ENCODE results near the gene MRTO4.
"Not testable (repeated sequence)": the region's sequence is repeated elsewhere in the genome, so short reads cannot be mapped to it uniquely, and the experiment has no call there.

The MRTO4 gene

GRCh38 chr1:19251305-19252196 is at the start of gene MRTO4, which contains the start of gene EMC1:
MRTO4 (plus strand) TSS chr1:19251805; CDS start chr1:19251836, 31 bp downstream.
EMC1 (minus strand) TSS chr1:19251524; CDS start chr1:19251509, 15 bp downstream.
- DNase-seq (ENCODE audit: low spot score), result peak; percentile 96

- DNase-seq (ENCODE audit: low spot score), result no peak
These were observed 49.2 kb upstream of the MRTO4 start for GRCh38 chr1:19202396-19202795.

DNA sequence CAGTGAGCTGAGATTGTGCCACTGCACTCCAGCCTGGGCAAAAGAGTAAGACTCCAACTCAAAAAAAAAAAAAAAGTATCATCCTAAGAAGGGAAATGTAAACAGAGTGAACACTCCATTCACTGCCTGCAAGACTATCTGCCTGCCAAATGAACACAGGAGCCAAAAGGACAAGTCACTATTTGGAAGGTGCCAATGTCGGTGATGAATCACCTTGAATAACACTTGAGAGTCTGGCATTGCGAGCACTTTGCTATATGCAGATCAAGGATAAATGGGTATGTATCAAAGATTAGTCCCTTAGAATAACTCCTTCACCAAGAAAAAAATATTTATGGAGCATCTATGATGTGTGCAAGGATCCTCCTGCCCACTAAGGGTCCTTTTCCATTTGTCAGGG is 48.2 kb upstream of the MRTO4 start:
- no peak for DNase-seq (ENCODE audit: low spot score)

DNA sequence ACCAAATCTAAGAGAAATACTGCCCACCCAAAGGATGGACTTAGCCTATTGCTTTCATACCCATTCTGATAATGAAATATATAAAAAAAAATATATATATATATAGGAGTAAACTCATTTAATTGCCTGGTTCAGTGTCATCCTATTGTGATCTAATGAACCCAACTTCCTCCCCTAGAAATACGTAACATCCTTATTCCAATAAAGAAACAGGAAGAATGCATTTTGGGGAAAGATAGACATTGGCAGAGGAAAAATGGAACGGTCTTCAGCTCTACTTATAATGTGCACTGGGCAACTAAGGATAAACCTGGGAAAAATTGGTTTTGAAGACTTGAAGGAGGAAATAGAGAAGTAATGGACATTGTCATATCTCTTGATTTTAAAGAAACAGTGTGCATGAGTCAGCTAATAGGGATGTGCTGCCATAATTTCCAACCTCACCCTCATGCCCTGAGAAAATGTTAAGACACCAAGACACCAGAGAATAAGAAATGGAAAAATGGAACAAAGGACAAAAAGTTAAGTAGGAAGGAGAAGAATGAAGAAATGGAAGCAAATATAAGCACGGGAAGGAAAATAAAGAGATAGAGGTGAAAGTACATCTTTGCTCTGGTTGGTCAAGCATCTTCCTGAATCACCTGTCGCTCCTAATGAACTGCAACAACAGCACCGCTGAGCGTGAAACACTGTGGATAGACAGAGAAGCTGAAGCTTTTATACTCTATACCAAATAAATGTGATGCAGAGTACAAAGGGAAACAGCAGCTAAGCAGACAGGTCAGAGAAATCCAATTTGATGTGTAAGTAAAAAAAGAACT is 46.9 kb upstream of the MRTO4 start:
- no peak for DNase-seq (ENCODE audit: low spot score)

DNA sequence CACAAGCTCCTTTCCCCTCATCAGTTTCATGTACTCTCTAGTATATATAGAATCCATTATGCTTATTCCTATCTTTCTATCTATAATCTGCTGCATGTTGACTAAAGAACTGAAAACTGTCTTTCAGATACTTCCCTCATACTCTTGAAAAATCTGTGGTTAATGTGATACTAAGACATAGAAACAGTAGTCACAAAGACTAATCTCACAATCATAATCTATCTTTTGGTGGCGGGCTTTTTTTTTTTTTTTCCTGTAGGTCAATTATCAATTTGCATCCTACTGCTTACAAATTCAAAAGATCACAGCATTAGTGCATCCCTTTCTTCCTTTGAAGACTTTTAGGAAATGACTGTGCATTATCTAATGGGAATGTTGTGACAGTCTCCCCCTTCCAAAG is 46.2 kb upstream of the MRTO4 start:
- DNase-seq (ENCODE audit: low spot score), result no peak

DNA sequence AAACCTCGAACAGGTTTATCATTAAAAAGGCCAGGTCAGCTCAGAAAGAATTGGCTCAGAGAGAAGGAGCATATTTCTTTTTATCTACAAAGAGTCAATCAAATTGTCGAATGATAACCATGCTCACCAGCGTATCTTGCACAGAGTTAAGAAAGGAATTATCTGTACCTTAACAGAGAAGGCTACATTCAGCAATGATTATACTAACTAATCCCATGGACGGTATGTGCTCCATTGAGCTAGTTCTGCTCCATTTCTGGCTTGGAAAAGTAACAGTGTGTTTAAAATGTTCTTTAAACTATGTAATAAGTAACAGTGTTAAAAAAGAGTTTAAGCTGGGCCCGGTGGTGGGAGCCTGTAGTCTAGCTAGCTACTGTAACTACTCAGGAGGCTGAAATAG is 45.8 kb upstream of the MRTO4 start:
- DNase-seq (ENCODE audit: low spot score), result no peak

- no peak for DNase-seq (ENCODE audit: low spot score)
These were observed 44.7 kb upstream of the MRTO4 start for GRCh38 chr1:19206947-19207346.

DNA sequence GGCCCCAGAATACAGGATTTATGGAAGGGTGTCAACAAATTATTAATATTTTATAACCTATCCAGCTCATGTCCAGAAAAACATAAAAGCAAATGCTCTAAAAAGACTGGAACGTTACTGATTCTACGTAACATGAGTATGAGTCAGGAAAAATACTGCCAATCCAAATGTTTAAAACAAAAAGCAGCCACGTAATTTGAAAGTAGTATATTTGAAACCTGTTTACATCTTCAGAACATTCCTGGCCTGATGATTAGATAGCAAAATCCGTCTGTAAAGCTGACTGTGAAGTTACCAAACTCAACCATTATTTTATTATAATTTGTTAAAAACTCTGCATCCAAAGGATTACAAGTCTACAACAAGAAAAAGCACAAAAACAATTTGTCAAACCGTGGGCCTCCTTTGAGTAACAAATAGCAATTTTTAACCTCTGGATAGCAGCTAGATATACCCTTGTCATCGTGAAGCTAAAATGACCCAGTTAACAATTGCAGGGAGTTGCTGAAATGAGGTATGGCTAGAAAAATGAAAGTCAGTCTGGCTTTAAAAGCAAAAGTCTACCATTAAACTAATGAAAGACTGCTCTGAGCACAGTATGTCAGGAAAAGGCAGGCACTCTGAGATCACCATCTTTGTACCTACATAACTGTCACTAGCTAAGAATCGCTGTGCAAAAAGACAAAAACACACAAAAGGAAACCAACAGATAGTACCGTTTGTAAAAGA is 42.7 kb upstream of the MRTO4 start:
- no peak for DNase-seq (ENCODE audit: low spot score)

- DNase-seq (ENCODE audit: low spot score), result no peak
These were observed 42.1 kb upstream of the MRTO4 start for GRCh38 chr1:19209439-19209989.

GRCh38 chr1:19209990-19210771 is 41.4 kb upstream of the MRTO4 start, which contains the start of gene UBR4:
UBR4 (minus strand) TSS chr1:19210266; CDS start chr1:19210248, 18 bp downstream.
- DNase-seq (ENCODE audit: low spot score), result peak; percentile 96

- DNase-seq (ENCODE audit: low spot score), result no peak
These were observed 40.6 kb upstream of the MRTO4 start for GRCh38 chr1:19210772-19211549.

DNA sequence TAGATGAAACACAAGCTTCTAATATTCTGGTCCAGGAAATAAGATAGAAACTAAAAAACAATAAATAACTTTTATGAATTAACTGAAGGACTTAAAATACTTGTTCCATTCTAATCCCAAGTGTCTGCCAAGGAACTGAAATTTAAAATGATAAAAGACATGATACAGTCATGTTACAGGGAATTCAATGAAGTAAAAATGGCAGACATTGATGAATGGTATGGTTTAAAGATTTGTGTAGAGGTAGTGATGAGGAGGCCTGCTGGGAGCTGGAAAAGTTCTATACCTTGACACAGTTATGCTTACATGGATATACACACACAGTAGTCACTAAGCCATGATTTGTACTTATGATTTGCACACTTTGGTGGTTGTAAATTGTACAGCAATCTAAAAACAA is 39.4 kb upstream of the MRTO4 start:
- no peak for DNase-seq (ENCODE audit: low spot score)

GRCh38 chr1:19213580-19213979 is 38.0 kb upstream of the MRTO4 start:
- DNase-seq (ENCODE audit: low spot score), result no peak

- DNase-seq (ENCODE audit: low spot score), result not testable (repeated sequence)
These were observed 35.0 kb upstream of the MRTO4 start for GRCh38 chr1:19216585-19216984.

GRCh38 chr1:19219451-19219850 is 32.2 kb upstream of the MRTO4 start:
- no peak for DNase-seq (ENCODE audit: low spot score)

- DNase-seq (ENCODE audit: low spot score), result no peak
These were observed 31.3 kb upstream of the MRTO4 start for GRCh38 chr1:19220080-19220846.

- DNase-seq (ENCODE audit: low spot score), result no peak
These were observed 30.6 kb upstream of the MRTO4 start for GRCh38 chr1:19220991-19221390.

- no peak for DNase-seq (ENCODE audit: low spot score)
These were observed 29.0 kb upstream of the MRTO4 start for GRCh38 chr1:19222573-19222972.
